Liver (tissue), 9 donors: ENCODE results near the gene PVRIG. TPM values are rescaled to one million over a fixed set of nuclear protein-coding genes. Genes with fewer than 3 reads are reported as not detected.
"Not testable (repeated sequence)": the region's sequence is repeated elsewhere in the genome, so short reads cannot be mapped to it uniquely, and the experiment has no call there.

Source experiments
- DNase-seq: peaks from one replicate; pipeline ENCODE4 v3.0.0-alpha.2; 2017; ENCODE audit warnings: low spot score
- H3K27ac ChIP-seq, 2 donors: one replicate each; pipeline ENCODE4 v1.7.0; 2013; ENCODE audit warnings: inconsistent platforms in 2 of 2, low read length in 2 of 2, control low read depth in 1 of 2, low read depth in 1 of 2, mild to moderate bottlenecking in 1 of 2
- H3K27me3 ChIP-seq, 4 donors: one replicate each; pipeline versions ENCODE4 v1.6.1 to v1.7.0; 2013; ENCODE audit warnings: low read length in 3 of 4, inconsistent platforms in 1 of 4, mild to moderate bottlenecking in 1 of 4, moderate library complexity in 1 of 4; ENCODE audit not compliant: control insufficient read depth in 4 of 4, insufficient read depth in 4 of 4
- H3K36me3 ChIP-seq, 4 donors: one replicate each; pipeline versions ENCODE4 v1.6.1 to v1.7.0; 2013; ENCODE audit warnings: low read length in 3 of 4, mild to moderate bottlenecking in 3 of 4, low read depth in 1 of 4, moderate library complexity in 1 of 4; ENCODE audit not compliant: control insufficient read depth in 4 of 4, insufficient read depth in 3 of 4
- H3K4me1 ChIP-seq, 4 donors: one replicate each; pipeline versions ENCODE4 v1.6.1 to v1.7.0; 2013; ENCODE audit warnings: low read length in 3 of 4, mild to moderate bottlenecking in 3 of 4, moderate library complexity in 1 of 4; ENCODE audit not compliant: control insufficient read depth in 4 of 4, insufficient read depth in 4 of 4
- H3K4me3 ChIP-seq, 3 donors: one replicate each; pipeline versions ENCODE4 v1.6.1 to v1.7.0; 2013; ENCODE audit warnings: low read length in 3 of 3, control low read depth in 1 of 3, low read depth in 1 of 3, mild to moderate bottlenecking in 1 of 3
- H3K9ac ChIP-seq, 2 donors: one replicate each; pipeline ENCODE4 v1.7.0; 2013; ENCODE audit warnings: low read length in 2 of 2, mild to moderate bottlenecking in 2 of 2, moderate library complexity in 2 of 2, control low read depth in 1 of 2, low read depth in 1 of 2
- H3K9me3 ChIP-seq, 4 donors: one replicate each; pipeline versions ENCODE4 v1.6.1 to v1.7.0; 2013; ENCODE audit warnings: low read length in 3 of 4; ENCODE audit not compliant: control insufficient read depth in 4 of 4
- EGR1 ChIP-seq, 2 donors: IDR thresholded peaks; 2 replicates each; pipeline ENCODE4 v1.6.1; 2016 to 2018; ENCODE audit warnings: antibody characterized with exemption in 2 of 2, low read depth in 2 of 2
- FOXA1 ChIP-seq: IDR thresholded peaks from 2 replicates; pipeline ENCODE4 v1.6.1; 2016; ENCODE audit warnings: antibody characterized with exemption
- FOXA2 ChIP-seq: IDR thresholded peaks from 2 replicates; pipeline ENCODE4 v1.6.1; 2016; ENCODE audit warnings: antibody characterized with exemption
- GABPA ChIP-seq, 2 donors: IDR thresholded peaks in 1 of 2; conservative IDR thresholded peaks in 1 of 2; 2 replicates each; pipeline ENCODE4 v1.6.1; 2016; ENCODE audit warnings: antibody characterized with exemption in 2 of 2, mild to moderate bottlenecking in 1 of 2, moderate library complexity in 1 of 2
- HNF4A ChIP-seq, 2 donors: conservative IDR thresholded peaks; 2 replicates each; pipeline ENCODE4 v1.6.1; 2016; ENCODE audit warnings: antibody characterized with exemption in 2 of 2, mild to moderate bottlenecking in 2 of 2
- HNF4G ChIP-seq: IDR thresholded peaks from 2 replicates; pipeline ENCODE4 v1.6.1; 2016; ENCODE audit warnings: antibody characterized with exemption
- JUND ChIP-seq, 2 donors: IDR thresholded peaks; 2 replicates each; pipeline ENCODE4 v1.6.1; 2016; ENCODE audit warnings: antibody characterized with exemption in 2 of 2
- NR2F2 ChIP-seq: IDR thresholded peaks from 2 replicates; pipeline ENCODE4 v1.6.1; 2016; ENCODE audit warnings: antibody characterized with exemption
- RAD21 ChIP-seq, 2 donors: IDR thresholded peaks; 2 replicates each; pipeline ENCODE4 v1.6.1; 2016; ENCODE audit warnings: antibody characterized with exemption in 2 of 2, mild to moderate bottlenecking in 2 of 2
- RXRA ChIP-seq, 2 donors: IDR thresholded peaks; 2 replicates each; pipeline ENCODE4 v1.6.1; 2017 to 2018; ENCODE audit warnings: antibody characterized with exemption in 2 of 2, mild to moderate bottlenecking in 1 of 2
- SP1 ChIP-seq: IDR thresholded peaks from 2 replicates; pipeline ENCODE4 v1.6.1; 2018; ENCODE audit warnings: antibody characterized with exemption, mild to moderate bottlenecking
- TAF1 ChIP-seq: conservative IDR thresholded peaks from 2 replicates; pipeline ENCODE4 v1.6.1; 2016; ENCODE audit warnings: antibody characterized with exemption, mild to moderate bottlenecking
- YY1 ChIP-seq: IDR thresholded peaks from 2 replicates; pipeline ENCODE4 v1.6.1; 2016; ENCODE audit warnings: antibody characterized with exemption, mild to moderate bottlenecking
- WGBS: extraction: QIAGEN DNeasy Blood & Tissue Kit; methylation state at CpG from one replicate; pipeline ENCODE4 v1.1.7; 2013; 5-methylcytosine and 5-hydroxymethylcytosine counted together
- polyA plus RNA-seq, 2 donors: library from polyadenylated mRNA; stranded (reverse) in 1 of 2; unstranded in 1 of 2; fragments of 200-250 nt in 1 of 2; fragments of >200 nt in 1 of 2; fragmentation: Nextera tagmentation in 1 of 2; extraction: Ambion mirVana in 1 of 2; gene quantifications; one replicate each; pipeline versions ENCODE4 v1.2.1 to v1.2.3, GENCODE V29; 2013 to 2015
- total RNA-seq, 2 donors: library from RNA; depleted of rRNA; stranded (reverse); fragments of >200 nt; gene quantifications; one replicate each; pipeline ENCODE4 v1.2.3, GENCODE V29; 2014
- TF ChIP-seq, protein P1 (sequence below): IDR thresholded peaks from 2 replicates; pipeline ENCODE4 v1.6.1; 2016; ENCODE audit warnings: antibody characterized with exemption, mild to moderate bottlenecking
- TF ChIP-seq, protein P2 (sequence below): IDR thresholded peaks from 2 replicates; pipeline ENCODE4 v1.6.1; 2016; ENCODE audit warnings: antibody characterized with exemption
- TF ChIP-seq, protein P3 (sequence below): IDR thresholded peaks from 2 replicates; pipeline ENCODE4 v1.6.1; 2016; ENCODE audit warnings: antibody characterized with exemption
- TF ChIP-seq, protein P4 (sequence below): IDR thresholded peaks from 2 replicates; pipeline ENCODE4 v1.6.1; 2016; ENCODE audit warnings: antibody characterized with exemption
- donor health status: healthy.
- donor health status: healthy.
- donor health status: healthy.
- donor health status: healthy.
- donor health status: healthy.

Gene PVRIG
- total and polyA plus RNA-seq, 4 donors, result 0.37 to 0.81 (median 0.58) TPM

DNA sequence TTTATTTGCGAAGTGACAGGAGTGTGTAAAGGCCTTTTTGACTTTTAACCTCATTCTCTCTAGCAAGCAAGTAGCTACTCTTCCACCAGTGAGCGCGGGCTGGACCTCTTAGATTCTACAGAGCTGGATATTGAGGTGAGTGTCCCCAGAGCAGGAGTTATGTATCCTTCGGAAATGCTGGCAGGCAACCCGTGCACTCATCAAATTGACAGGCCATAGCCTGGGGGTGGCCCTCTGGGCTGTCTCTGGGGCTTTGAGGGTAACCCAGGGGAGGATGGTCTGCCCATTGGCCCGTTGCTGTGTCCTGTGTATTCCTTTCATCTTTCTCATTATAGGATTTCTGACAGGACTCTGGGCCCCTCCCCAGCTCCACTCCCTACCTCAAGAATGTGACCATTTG is 6.1 kb upstream of the PVRIG start:
- H3K27ac ChIP-seq, result peak overlapping the region in 1 of 2 donors; percentile 11
- WGBS, result 63% methylated on average over 6 of the region's 6 CpGs
- H3K36me3 ChIP-seq, result no peaks in the 10 kb centered on the region
- H3K9ac ChIP-seq, result no peak overlapping the region
- H3K4me1 ChIP-seq, result peaks cover 9 to 41% (median 30%) of the 10 kb centered on the region in 4 donors
- H3K4me3 ChIP-seq, result no peak overlapping the region
- H3K27me3 ChIP-seq, result no peaks in the 10 kb centered on the region
- no peak for DNase-seq
- TF ChIP-seq, protein P1, sequence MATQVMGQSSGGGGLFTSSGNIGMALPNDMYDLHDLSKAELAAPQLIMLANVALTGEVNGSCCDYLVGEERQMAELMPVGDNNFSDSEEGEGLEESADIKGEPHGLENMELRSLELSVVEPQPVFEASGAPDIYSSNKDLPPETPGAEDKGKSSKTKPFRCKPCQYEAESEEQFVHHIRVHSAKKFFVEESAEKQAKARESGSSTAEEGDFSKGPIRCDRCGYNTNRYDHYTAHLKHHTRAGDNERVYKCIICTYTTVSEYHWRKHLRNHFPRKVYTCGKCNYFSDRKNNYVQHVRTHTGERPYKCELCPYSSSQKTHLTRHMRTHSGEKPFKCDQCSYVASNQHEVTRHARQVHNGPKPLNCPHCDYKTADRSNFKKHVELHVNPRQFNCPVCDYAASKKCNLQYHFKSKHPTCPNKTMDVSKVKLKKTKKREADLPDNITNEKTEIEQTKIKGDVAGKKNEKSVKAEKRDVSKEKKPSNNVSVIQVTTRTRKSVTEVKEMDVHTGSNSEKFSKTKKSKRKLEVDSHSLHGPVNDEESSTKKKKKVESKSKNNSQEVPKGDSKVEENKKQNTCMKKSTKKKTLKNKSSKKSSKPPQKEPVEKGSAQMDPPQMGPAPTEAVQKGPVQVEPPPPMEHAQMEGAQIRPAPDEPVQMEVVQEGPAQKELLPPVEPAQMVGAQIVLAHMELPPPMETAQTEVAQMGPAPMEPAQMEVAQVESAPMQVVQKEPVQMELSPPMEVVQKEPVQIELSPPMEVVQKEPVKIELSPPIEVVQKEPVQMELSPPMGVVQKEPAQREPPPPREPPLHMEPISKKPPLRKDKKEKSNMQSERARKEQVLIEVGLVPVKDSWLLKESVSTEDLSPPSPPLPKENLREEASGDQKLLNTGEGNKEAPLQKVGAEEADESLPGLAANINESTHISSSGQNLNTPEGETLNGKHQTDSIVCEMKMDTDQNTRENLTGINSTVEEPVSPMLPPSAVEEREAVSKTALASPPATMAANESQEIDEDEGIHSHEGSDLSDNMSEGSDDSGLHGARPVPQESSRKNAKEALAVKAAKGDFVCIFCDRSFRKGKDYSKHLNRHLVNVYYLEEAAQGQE, result no peak
- TF ChIP-seq, protein P2, sequence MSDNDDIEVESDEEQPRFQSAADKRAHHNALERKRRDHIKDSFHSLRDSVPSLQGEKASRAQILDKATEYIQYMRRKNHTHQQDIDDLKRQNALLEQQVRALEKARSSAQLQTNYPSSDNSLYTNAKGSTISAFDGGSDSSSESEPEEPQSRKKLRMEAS, result no peak
- TF ChIP-seq HNF4A (conservative IDR thresholded peaks at IDR 0.05) (no peak), NR2F2 (no peak), HNF4G (no peak)
- TF ChIP-seq, protein P3, sequence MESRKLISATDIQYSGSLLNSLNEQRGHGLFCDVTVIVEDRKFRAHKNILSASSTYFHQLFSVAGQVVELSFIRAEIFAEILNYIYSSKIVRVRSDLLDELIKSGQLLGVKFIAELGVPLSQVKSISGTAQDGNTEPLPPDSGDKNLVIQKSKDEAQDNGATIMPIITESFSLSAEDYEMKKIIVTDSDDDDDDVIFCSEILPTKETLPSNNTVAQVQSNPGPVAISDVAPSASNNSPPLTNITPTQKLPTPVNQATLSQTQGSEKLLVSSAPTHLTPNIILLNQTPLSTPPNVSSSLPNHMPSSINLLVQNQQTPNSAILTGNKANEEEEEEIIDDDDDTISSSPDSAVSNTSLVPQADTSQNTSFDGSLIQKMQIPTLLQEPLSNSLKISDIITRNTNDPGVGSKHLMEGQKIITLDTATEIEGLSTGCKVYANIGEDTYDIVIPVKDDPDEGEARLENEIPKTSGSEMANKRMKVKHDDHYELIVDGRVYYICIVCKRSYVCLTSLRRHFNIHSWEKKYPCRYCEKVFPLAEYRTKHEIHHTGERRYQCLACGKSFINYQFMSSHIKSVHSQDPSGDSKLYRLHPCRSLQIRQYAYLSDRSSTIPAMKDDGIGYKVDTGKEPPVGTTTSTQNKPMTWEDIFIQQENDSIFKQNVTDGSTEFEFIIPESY, result no peak
- H3K9me3 ChIP-seq, result no peaks in the 10 kb centered on the region

DNA sequence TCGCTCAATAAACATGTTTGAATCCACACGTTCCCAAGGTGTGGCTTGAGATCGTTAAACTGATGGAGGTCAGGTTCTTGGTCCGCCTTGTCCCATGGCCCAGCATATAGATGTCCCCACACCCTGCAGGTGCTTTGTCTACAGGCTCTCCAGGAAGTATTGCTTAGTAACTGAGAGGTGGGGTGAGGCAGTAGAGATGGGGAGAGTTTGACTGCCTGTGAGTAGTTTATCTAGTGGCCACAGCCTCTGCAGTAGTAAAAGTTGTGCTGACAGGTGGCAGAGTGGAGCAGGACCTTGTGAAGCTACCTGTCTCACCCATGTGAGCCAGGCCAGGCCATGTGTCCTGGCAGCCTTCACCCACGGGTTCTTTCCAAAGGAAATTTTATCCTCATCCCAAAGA is 5.4 kb upstream of the PVRIG start:
- H3K36me3 ChIP-seq, result not testable (repeated sequence)

DNA sequence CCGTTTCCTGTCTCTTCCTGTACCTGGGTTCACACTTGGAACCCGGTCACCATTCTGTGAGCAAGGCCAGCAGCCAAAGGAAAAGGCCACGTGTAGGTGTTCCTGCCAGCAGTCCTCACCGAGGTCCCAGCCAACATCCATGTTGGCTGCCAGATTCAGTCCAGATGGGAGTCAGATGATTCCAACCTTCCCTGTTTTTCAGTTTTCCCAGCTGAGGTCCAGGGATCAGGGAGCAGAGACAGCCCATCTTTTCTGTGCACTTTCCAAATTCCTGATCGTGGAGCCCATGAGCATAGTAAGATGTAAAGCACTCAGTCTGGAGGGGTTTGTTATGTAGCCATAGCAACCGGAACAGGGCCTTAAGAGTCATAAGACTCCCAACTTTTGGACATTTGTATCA is 3.9 kb upstream of the PVRIG start:
- Histone ChIP-seq H3K4me1 (peaks cover 9 to 33% (median 26%) of the 10 kb centered on the region in 4 donors), H3K9ac (no peak overlapping the region), H3K36me3 (no peaks in the 10 kb centered on the region), H3K27ac (peak overlapping the region; percentile 46 to 56), H3K4me3 (no peak overlapping the region), H3K9me3 (no peaks in the 10 kb centered on the region), H3K27me3 (no peaks in the 10 kb centered on the region)
- 37% methylated on average over 6 of the region's 6 CpGs for WGBS
- no peak for DNase-seq
- TF ChIP-seq, protein P1, result no peak
- peak in 1 of 2 donors; percentile 34 for TF ChIP-seq EGR1 (IDR thresholded peaks at IDR 0.05; ENCODE audit: low read depth in 2 of 2)
- TF ChIP-seq YY1, result peak; percentile 81
- TF ChIP-seq JUND (IDR thresholded peaks at IDR 0.05), result no peak
- TF ChIP-seq RAD21 (IDR thresholded peaks at IDR 0.05), result peak in 1 of 2 donors; percentile 15
- TF ChIP-seq, protein P4, sequence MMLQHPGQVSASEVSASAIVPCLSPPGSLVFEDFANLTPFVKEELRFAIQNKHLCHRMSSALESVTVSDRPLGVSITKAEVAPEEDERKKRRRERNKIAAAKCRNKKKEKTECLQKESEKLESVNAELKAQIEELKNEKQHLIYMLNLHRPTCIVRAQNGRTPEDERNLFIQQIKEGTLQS, result no peak
- TF ChIP-seq FOXA1, result no peak
- peak in 1 of 2 donors; percentile 49 for TF ChIP-seq GABPA (IDR thresholded peaks at IDR 0.05 in 1 of 2, conservative IDR thresholded peaks at IDR 0.05 in 1 of 2)
- no peak for TF ChIP-seq FOXA2
- peak; percentile 18 to 64 for TF ChIP-seq HNF4A (conservative IDR thresholded peaks at IDR 0.05)
- TF ChIP-seq NR2F2, result no peak
- TF ChIP-seq, protein P3, result no peak
- TF ChIP-seq SP1, result no peak
- no peak for TF ChIP-seq HNF4G
- peak in 1 of 2 donors; percentile 56 for TF ChIP-seq RXRA (IDR thresholded peaks at IDR 0.05)
- no peak for TF ChIP-seq TAF1

More for the DNA sequence above, 5.4 kb upstream of the PVRIG start:
- H3K9me3 ChIP-seq, DNase-seq, H3K27me3 ChIP-seq, H3K9ac ChIP-seq, H3K4me3 ChIP-seq, H3K27ac ChIP-seq: not testable (repeated sequence)
- peaks cover 9 to 34% (median 26%) of the 10 kb centered on the region in 4 donors for H3K4me1 ChIP-seq
- WGBS, result 81% methylated on average over 5 of the region's 5 CpGs
